ENCODE results near the gene SKI. TPM values are rescaled to one million over a fixed set of nuclear protein-coding genes. Genes with fewer than 3 reads are reported as not detected.

Gene SKI
- total and polyA plus RNA-seq, 10 of the 15 experiments (the other 5 are each of a cell fraction or from before 2014, with no cell fraction given): 0.03 to 14.9 (median 0.96) TPM

DNA sequence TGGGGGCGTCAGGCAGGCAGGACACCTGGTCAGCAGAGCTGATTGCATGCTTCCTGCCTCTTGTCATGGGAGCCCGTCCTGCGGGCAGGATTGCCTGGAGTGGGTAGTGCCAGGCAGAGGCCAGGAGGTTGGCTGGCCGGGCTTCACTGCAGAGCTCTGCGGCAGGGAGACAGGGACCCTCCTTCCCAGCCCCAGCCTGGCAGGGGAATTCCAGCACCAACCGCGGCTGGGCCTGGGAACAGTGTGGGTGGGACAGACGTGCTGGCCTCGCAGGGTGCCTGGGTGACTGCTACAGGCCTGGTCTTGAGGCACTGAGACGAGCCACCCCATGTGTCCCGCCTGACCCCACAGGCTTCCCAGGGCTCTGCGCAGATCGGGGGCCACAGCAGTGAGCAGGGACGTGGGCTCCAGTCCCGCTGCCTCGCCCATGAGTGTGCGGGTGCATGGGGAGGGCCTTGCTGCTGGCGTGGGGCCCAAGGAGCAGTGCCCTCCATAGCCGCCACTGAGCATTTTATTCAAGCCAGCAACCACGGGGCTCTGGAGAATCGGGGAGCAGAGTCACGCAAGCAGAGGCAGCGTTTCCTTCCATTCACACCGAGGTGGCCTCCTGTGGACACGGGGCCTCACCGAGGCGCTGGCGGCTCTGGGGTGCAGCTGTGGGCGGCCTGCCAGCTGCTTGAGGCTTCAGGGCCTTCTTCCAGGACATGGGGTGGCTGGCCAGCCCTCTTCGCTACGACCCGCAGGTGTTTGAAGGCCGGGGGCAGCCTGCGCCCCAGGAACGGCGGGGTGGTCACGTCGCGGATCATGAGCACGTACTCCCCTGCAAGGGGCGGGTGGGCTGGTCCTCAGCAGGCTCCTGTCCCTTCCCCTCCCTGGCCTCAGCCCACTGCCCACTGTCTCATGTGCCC is 92.9 kb downstream of the SKI start:
- in situ Hi-C loops (cut with MboI) (no loop called here), intact Hi-C loops (cut with micrococcal nuclease; ENCODE audit: unreplicated experiment) (no loop called here)
- no peak overlapping the region for H3K9ac ChIP-seq (ENCODE audit: control insufficient read depth, insufficient read depth, low read length)
- no peaks in the 10 kb centered on the region for H4K20me1 ChIP-seq (ENCODE audit: control insufficient read depth, insufficient read depth)
- no peaks in the 10 kb centered on the region for H3K79me2 ChIP-seq (ENCODE audit: control insufficient read depth, insufficient read depth, low read length)
- WGBS (ENCODE audit: insufficient coverage, insufficient replicate concordance, low lambda C conversion rate, missing lambda C conversion rate): 55% methylated on average over 41 of the region's 41 CpGs
- no peaks in the 10 kb centered on the region; the same call in 2 of the 3 replicates for H3K9me3 ChIP-seq (replicated peaks; ENCODE audit: control insufficient read depth, insufficient read depth, low read length)
- H3K27ac ChIP-seq (ENCODE audit: control insufficient read depth, insufficient read depth): no peak overlapping the region
- ATAC-seq (no peak), FAIRE-seq (no peak), DNase-seq (ENCODE audit: low read depth, low spot score) (no peak)
- H2AFZ ChIP-seq (ENCODE audit: control insufficient read depth, low read depth, low read length): no peak overlapping the region
- ChIA-PET RAD21 (ENCODE audit: unreplicated experiment) (no interaction called here), SMC1A (ENCODE audit: uncharacterized antibody, unreplicated experiment) (no interaction called here), CTCF (no interaction called here), POLR2A (no interaction called here)
- no peak overlapping the region for H3K4me2 ChIP-seq (ENCODE audit: control insufficient read depth, insufficient read depth)
- TF ChIP-seq, protein P1, sequence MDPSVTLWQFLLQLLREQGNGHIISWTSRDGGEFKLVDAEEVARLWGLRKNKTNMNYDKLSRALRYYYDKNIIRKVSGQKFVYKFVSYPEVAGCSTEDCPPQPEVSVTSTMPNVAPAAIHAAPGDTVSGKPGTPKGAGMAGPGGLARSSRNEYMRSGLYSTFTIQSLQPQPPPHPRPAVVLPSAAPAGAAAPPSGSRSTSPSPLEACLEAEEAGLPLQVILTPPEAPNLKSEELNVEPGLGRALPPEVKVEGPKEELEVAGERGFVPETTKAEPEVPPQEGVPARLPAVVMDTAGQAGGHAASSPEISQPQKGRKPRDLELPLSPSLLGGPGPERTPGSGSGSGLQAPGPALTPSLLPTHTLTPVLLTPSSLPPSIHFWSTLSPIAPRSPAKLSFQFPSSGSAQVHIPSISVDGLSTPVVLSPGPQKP (IDR thresholded peaks at IDR 0.05; ENCODE audit: low read depth, low read length): no peak
- TF ChIP-seq HCFC1 (IDR thresholded peaks at IDR 0.05; ENCODE audit: low read length): no peak
- TF ChIP-seq ZNF274 (IDR thresholded peaks at IDR 0.05; ENCODE audit: insufficient read depth, insufficient read length): no peak
- no peak for TF ChIP-seq BCL11A (IDR thresholded peaks at IDR 0.05; ENCODE audit: low read depth, low read length)
- TF ChIP-seq FOS (IDR thresholded peaks at IDR 0.05; ENCODE audit: borderline replicate concordance, extremely low read depth, insufficient read length): no peak
- TF ChIP-seq, protein P2, sequence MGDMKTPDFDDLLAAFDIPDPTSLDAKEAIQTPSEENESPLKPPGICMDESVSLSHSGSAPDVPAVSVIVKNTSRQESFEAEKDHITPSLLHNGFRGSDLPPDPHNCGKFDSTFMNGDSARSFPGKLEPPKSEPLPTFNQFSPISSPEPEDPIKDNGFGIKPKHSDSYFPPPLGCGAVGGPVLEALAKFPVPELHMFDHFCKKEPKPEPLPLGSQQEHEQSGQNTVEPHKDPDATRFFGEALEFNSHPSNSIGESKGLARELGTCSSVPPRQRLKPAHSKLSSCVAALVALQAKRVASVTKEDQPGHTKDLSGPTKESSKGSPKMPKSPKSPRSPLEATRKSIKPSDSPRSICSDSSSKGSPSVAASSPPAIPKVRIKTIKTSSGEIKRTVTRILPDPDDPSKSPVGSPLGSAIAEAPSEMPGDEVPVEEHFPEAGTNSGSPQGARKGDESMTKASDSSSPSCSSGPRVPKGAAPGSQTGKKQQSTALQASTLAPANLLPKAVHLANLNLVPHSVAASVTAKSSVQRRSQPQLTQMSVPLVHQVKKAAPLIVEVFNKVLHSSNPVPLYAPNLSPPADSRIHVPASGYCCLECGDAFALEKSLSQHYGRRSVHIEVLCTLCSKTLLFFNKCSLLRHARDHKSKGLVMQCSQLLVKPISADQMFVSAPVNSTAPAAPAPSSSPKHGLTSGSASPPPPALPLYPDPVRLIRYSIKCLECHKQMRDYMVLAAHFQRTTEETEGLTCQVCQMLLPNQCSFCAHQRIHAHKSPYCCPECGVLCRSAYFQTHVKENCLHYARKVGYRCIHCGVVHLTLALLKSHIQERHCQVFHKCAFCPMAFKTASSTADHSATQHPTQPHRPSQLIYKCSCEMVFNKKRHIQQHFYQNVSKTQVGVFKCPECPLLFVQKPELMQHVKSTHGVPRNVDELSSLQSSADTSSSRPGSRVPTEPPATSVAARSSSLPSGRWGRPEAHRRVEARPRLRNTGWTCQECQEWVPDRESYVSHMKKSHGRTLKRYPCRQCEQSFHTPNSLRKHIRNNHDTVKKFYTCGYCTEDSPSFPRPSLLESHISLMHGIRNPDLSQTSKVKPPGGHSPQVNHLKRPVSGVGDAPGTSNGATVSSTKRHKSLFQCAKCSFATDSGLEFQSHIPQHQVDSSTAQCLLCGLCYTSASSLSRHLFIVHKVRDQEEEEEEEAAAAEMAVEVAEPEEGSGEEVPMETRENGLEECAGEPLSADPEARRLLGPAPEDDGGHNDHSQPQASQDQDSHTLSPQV (IDR thresholded peaks at IDR 0.05): no peak
- TF ChIP-seq ATF3 (IDR thresholded peaks at IDR 0.05; ENCODE audit: borderline replicate concordance, extremely low read depth, low read depth, low read length): no peak
- no peak for TF ChIP-seq RFX5 (IDR thresholded peaks at IDR 0.05; ENCODE audit: low read depth, low read length)
- TF ChIP-seq E2F4 (IDR thresholded peaks at IDR 0.05; ENCODE audit: low read depth, low read length): no peak
- no peak for TF ChIP-seq SMAD1 (IDR thresholded peaks at IDR 0.05; ENCODE audit: low read depth, partially characterized antibody)
- no peak overlapping the region for H3K4me3 ChIP-seq
- BruUV-seq (replicated peaks): no TSS peak
- H3K4me1 ChIP-seq (ENCODE audit: control insufficient read depth, insufficient read depth, low read length): no peaks in the 10 kb centered on the region
- no peaks in the 10 kb centered on the region for H3K27me3 ChIP-seq (replicated peaks in 1 of 2; ENCODE audit: control insufficient read depth in 2 of 2, insufficient read depth in 2 of 2, low read length in 1 of 2)
- no peaks in the 10 kb centered on the region for H3K36me3 ChIP-seq (ENCODE audit: control insufficient read depth in 2 of 2, insufficient read depth in 2 of 2, low read length in 1 of 2)
